Measurements from ENCODE around the gene KCNIP4.

DNA sequence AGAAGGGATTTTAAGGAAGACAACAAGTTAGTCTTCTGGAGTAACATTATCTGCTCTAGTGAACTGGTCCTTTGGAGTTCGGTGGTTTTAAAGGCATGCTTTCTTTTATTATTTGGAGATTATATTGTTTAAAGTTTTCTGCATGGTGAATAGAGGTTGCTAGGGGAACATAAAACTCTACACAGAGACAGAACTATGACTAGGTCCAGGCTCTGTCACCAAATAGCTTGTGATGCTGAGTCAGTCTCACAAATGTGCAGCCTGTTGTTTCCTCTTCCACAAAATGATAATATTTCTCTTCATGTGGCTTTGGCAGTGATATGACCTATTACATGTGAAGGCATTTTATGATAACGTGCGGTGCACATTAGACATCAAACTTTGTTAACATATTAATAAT, 1115.7 kb downstream of the KCNIP4 start:
- TF ChIP-seq, protein P1, sequence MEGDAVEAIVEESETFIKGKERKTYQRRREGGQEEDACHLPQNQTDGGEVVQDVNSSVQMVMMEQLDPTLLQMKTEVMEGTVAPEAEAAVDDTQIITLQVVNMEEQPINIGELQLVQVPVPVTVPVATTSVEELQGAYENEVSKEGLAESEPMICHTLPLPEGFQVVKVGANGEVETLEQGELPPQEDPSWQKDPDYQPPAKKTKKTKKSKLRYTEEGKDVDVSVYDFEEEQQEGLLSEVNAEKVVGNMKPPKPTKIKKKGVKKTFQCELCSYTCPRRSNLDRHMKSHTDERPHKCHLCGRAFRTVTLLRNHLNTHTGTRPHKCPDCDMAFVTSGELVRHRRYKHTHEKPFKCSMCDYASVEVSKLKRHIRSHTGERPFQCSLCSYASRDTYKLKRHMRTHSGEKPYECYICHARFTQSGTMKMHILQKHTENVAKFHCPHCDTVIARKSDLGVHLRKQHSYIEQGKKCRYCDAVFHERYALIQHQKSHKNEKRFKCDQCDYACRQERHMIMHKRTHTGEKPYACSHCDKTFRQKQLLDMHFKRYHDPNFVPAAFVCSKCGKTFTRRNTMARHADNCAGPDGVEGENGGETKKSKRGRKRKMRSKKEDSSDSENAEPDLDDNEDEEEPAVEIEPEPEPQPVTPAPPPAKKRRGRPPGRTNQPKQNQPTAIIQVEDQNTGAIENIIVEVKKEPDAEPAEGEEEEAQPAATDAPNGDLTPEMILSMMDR (IDR thresholded peaks at IDR 0.05): no peak
- TF ChIP-seq POLR2A (IDR thresholded peaks at IDR 0.05) (no peak), POLR2AphosphoS5 (IDR thresholded peaks at IDR 0.05) (no peak)
